ENCODE data around the gene TUB.

The TUB gene

DNA sequence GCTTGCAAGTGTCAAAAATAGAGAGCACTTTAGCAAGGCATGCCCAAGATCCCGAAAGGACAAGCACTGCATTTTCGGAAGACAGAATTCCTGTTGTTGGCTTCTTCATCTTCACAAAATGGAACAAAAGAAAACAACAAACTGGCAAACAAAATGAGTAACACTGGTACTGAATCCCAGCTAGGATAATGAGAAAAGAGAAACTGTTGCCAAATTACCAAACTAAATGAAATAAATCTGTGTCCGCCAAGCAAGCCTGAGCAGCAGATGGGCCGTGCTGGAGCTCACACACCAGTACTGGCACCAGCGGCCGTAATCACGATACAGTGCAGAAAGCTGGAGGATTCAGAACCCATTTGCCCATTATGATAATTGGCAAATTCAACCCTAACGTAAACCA, 30.6 kb downstream of the TUB start:
- DNase-seq = no peak

DNA sequence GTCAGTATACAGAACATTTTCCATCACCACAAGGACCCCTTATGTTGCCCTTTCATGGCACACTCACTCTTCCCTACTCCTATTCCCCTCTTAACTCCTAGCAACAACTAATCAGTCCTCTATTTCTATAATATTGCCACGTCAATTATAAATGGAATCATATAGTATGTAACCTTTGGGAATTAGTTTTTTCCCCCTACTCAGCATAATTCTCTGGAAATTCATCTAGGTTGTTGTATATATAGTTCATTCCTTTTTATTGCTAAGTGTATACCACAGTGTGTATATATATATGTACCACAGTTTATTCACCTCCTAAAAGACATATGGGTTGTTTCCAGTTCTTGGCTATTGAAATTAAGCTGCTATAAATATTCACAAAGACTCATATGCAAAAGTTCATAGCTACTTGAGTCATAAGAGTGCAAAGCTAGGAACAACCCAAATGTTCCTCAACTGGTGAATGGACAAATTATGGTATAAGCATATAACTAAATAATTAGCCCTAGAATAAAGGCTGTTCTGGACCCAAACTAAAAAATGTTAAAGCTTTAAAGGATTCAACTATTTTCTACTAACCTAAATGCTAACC, 41.3 kb downstream of the TUB start:
- DNase-seq = no peak

DNA sequence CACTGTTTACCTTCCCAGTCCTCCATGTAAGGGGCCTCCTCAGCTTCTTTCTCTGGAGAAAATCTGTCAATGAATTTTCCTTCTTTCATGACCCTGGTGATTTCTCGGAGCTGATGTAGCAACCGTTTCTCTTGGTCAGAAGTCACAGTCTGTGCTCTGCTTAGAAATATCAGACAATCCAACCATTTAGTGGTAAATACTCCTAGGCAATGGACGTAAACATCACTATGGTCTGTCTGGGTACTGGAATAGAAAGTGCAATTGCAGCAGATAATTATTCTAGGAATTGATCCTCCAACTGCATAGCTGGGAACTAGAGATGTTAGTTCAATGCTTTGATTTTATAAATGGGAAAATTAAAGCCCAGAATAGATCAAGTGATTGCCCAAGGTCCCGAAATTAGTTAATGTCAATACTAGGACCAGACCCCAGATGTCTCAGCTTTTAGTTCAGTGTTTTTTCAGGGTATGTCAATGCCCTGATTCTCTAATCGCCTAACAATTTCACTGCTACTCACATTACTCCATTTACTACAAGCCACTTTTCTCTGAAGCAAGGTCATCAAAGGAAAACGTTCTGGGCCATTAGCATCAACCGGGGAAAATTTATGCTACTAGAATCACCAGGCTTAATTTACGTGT, 45.8 kb downstream of the TUB start:
- DNase-seq = no peak

GRCh38 chr11:8127447-8127846, 46.4 kb downstream of the TUB start:
- DNase-seq = no peak

DNA sequence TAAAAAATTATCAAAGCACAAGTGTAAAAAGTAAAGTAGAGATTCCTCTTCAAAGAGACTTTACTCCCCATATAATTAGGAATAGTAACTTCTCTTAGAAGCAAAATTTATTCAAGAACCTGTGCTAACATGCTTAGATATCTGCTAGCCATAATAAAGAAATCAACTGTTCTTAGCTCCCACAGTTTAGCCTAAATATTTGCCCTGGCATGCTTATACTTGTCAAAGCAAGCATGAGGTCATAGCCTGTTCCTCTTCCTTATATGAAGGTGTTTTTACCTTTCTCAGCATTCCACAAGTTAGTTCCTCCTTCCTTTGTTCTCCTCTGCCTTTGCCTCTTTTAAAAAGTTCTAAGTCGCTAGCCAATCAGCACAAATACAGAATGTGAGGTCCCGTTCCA, 57.5 kb downstream of the TUB start:
- DNase-seq = no peak

GRCh38 chr11:8149726-8150125, 68.7 kb downstream of the TUB start:
- DNase-seq = no peak

Data from effector CD4-positive, alpha-beta T cell (primary cell).